WTC11 (cell line): ENCODE measurements around the gene KRTAP10-3.

Experiments
- CBFB ChIP-seq: sonication (generic); formaldehyde crosslinking; IDR thresholded peaks from 2 replicates; pipeline ENCODE4 v1.8.1; 2022; ENCODE audit warnings: mild to moderate bottlenecking, low read depth, missing genetic modification reagents
- CREB1 ChIP-seq: sonication (generic); formaldehyde crosslinking; IDR thresholded peaks from 2 replicates; pipeline ENCODE4 v1.8.0; 2023; ENCODE audit warnings: mild to moderate bottlenecking, missing genetic modification reagents
- CTCF ChIP-seq: fragments of 200-600 bp; IDR thresholded peaks from 2 replicates; pipeline ENCODE4 v1.8.0; 2022; ENCODE audit warnings: antibody characterized with exemption
- ELF4 ChIP-seq: sonication (generic); formaldehyde crosslinking; IDR thresholded peaks from 2 replicates; pipeline ENCODE4 v1.8.1; 2022; ENCODE audit warnings: low read depth, mild to moderate bottlenecking, moderate library complexity, missing genetic modification reagents
- FOXJ3 ChIP-seq: sonication (generic); formaldehyde crosslinking; IDR thresholded peaks from 2 replicates; pipeline ENCODE4 v1.9.0; 2021; ENCODE audit warnings: missing genetic modification reagents, mild to moderate bottlenecking, borderline replicate concordance
- GRHL2 ChIP-seq: fragments of 250-450 bp; sonication (Bioruptor Pico); IDR thresholded peaks from 2 replicates; pipeline ENCODE4 v1.8.0; 2022; ENCODE audit warnings: mild to moderate bottlenecking, moderate library complexity; ENCODE audit not compliant: insufficient replicate concordance, severe bottlenecking
- NFE2L1 ChIP-seq: sonication (generic); formaldehyde crosslinking; IDR thresholded peaks from 2 replicates; pipeline ENCODE4 v1.8.1; 2023; ENCODE audit warnings: missing genetic modification reagents
- SP1 ChIP-seq: sonication (generic); formaldehyde crosslinking; conservative IDR thresholded peaks from 2 replicates; pipeline ENCODE4 v1.8.1; 2022; ENCODE audit warnings: missing genetic modification reagents
- STAT6 ChIP-seq: sonication (generic); formaldehyde crosslinking; conservative IDR thresholded peaks from 2 replicates; pipeline ENCODE4 v1.8.1; 2023; ENCODE audit warnings: mild to moderate bottlenecking, low read depth, missing genetic modification reagents, moderate library complexity
- TP53 ChIP-seq: sonication (generic); formaldehyde crosslinking; IDR thresholded peaks from 2 replicates; pipeline ENCODE4 v1.8.1; 2023; ENCODE audit warnings: mild to moderate bottlenecking, missing genetic modification reagents
- ZNF425 ChIP-seq: fragments of 250-450 bp; sonication (Bioruptor Pico); conservative IDR thresholded peaks from 2 replicates; pipeline ENCODE4 v1.9.0; 2021; ENCODE audit warnings: mild to moderate bottlenecking
- ZNF512 ChIP-seq: sonication (generic); formaldehyde crosslinking; IDR thresholded peaks from 2 replicates; pipeline ENCODE4 v1.8.1; 2022; ENCODE audit warnings: missing genetic modification reagents, borderline replicate concordance

GRCh38 chr21:44548381-44548780 is 10.2 kb downstream of the KRTAP10-3 start:
- TF ChIP-seq ELF4 (CRISPR knock-in tag), result no peak
- no peak for TF ChIP-seq CTCF
- no peak for TF ChIP-seq CREB1 (CRISPR knock-in tag)
- TF ChIP-seq CBFB (CRISPR knock-in tag), result no peak
- no peak for TF ChIP-seq SP1
- TF ChIP-seq ZNF512 (CRISPR knock-in tag), result no peak
- no peak for TF ChIP-seq NFE2L1 (CRISPR knock-in tag)
- TF ChIP-seq STAT6, result no peak
- TF ChIP-seq FOXJ3 (CRISPR knock-in tag), result no peak
- TF ChIP-seq GRHL2 (CRISPR knock-in tag), result no peak
- TF ChIP-seq ZNF425 (CRISPR knock-in tag), result no peak
- TF ChIP-seq TP53 (CRISPR knock-in tag), result no peak
